ENCODE results near the gene IMPG1.
A peak's percentile ranks its signal among the peaks of the same experiment; 100 is the strongest.

The IMPG1 gene

DNA sequence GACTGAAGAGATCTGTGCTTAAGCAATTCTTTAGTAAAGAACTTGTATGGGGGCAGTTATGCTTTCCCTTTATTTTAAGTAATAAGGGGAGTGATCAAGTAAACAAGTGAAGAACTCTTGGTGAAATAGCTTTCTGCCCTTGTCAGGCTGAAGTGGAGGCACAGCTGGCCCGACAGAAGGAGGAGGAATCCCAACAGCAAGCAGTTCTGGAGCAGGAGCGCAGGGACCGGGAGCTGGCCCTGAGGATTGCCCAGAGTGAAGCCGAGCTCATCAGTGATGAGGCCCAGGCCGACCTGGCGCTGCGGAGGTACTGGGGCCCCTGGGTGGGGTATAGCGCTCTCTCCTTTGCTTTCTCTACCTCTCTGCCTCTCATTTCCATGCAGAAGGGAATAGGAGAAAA lies 180.1 kb downstream of the IMPG1 start:
- DNase-seq: no peak

DNA sequence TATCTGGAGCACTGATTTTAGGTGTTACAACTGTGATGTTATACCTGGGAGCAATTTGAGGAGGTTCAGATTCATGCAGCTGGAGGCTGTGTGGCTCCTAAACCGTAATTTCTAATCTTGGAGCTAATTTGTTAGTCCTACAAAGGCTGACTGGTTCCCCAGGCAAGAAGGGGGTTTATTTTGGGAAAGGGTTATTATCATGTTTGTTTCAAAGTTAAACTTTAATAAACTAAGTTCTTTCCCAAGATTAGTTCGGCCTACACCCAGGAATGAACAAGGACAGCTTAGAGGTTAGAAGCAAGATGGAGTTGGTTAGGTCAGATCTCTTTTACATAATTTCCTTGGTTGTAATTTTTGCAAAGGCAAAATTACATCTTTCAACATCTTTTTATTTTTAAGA lies 187.6 kb downstream of the IMPG1 start:
- DNase-seq: no peak

DNA sequence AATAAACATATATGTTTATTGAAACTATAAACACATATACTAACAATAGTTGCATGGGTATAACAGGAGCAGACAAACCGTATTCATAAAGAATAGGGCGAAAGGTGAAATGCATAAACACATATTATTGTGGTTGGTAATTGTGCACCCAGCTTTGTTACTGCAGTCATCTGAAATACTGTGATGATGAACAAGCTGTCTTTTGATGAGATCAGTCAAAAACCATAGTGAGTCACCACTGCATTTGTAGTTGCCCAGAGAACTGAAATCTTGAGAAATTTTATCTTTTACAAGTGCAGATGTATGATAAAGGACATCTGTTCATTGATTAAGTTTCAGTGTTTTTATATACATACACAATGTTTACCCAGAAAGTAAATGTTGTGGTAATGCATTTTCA lies 189.7 kb downstream of the IMPG1 start:
- DNase-seq: peak; percentile 2

DNA sequence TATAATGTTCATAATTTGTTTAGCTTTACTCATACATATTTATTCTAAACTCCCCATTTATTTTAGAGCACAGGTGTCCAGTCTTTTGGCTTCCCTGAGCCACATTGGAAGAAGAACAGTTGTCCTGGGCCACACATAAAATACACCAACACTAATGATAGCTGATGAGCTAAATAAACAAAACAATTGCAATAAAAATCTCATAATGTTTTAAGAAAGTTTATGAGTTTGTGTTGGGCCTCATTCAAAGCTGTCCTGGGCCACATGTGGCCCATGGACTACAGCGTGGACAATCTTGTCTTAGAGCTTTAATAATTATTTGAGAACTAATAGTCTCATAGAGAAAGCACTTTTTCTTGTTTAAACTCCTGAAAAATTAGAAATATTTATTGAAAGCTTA lies 192.2 kb downstream of the IMPG1 start:
- no peak for DNase-seq

DNA sequence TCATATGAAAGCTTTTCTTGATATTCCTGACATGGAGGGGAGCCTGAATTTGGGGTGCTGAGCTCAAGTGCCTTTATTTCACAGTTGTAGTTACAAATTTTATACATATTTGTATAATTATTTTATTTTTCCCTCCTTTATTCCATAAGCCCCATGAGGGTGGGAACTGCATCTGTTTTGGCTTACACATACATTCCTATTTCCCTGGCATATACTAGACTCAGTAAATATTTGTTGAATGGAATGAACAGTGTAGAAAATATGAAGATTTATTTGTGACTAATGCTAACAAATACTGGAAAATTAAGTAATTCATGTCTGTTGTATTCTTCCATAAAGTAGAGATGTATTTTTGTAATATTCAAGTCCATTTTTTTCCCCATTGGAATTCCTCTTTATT lies 196.3 kb downstream of the IMPG1 start:
- no peak for DNase-seq

GRCh38 chr6:75874224-75874623 lies 198.2 kb downstream of the IMPG1 start:
- DNase-seq: no peak

Measured in activated CD4-positive, alpha-beta T cell treated with anti-CD3 and anti-CD28 coated beads, Interleukin-2, Interleukin-6, amounts not matched to agents 100 ng/mL and 50 ng/mL, durations not matched to agents 16 hours and 8 hours (primary cell).